OCI-LY7 (cell line): Measurements from ENCODE around the gene MAGI1. TPM values are rescaled to one million over a fixed set of nuclear protein-coding genes. Genes with fewer than 3 reads are reported as not detected.

Source experiments
- BruUV-seq: library from RNA; stranded (reverse); fragments of 400-500 nt; replicated peaks from 2 replicates; lab custom pipeline; 2021; lab: Mats Ljungman, UMichigan
- CTCF ChIA-PET: fragments of 300-600 bp; sonication (Branson Sonifier 250); formaldehyde crosslinking; loops from one replicate; lab custom pipeline; 2022; ENCODE audit warnings: antibody characterized with exemption; ENCODE audit not compliant: unreplicated experiment; lab: Charles Lee
- POLR2A ChIA-PET: fragments of 300-600 bp; sonication (Branson Sonifier 250); formaldehyde crosslinking; loops from one replicate; lab custom pipeline; 2022; ENCODE audit warnings: antibody characterized with exemption; lab: Charles Lee
- DNase-seq: peaks from one replicate; pipeline ENCODE4 v3.0.0-alpha.2; 2015; ENCODE audit warnings: low spot score
- H2AFZ ChIP-seq: fragments of 200-600 bp; sonication (generic), shearing (Covaris generic); 2 replicates; pipeline ENCODE4 v1.6.1; 2014; ENCODE audit warnings: mild to moderate bottlenecking, antibody characterized with exemption, low read length, moderate library complexity
- H3K27ac ChIP-seq: fragments of 200-600 bp; sonication (generic); 2 replicates; pipeline ENCODE4 v1.5.1; 2014; ENCODE audit warnings: mixed run types, low read depth, mild to moderate bottlenecking, moderate library complexity, low read length, inconsistent platforms; ENCODE audit not compliant: poor library complexity, severe bottlenecking
- H3K36me3 ChIP-seq: fragments of 200-600 bp; sonication (generic); 2 replicates; pipeline ENCODE4 v1.6.1; 2014; ENCODE audit warnings: mild to moderate bottlenecking, antibody characterized with exemption, low read length, moderate library complexity, mixed read lengths; ENCODE audit not compliant: insufficient read depth
- H3K4me1 ChIP-seq: fragments of 200-600 bp; sonication (generic); 2 replicates; pipeline ENCODE4 v1.5.1; 2014; ENCODE audit warnings: mild to moderate bottlenecking, low read length; ENCODE audit not compliant: insufficient read depth, poor library complexity, severe bottlenecking
- H3K4me2 ChIP-seq: fragments of 200-600 bp; sonication (generic); 2 replicates; pipeline ENCODE4 v1.6.1; 2014; ENCODE audit warnings: mild to moderate bottlenecking, low read length
- H3K4me3 ChIP-seq: fragments of 200-600 bp; sonication (generic); 2 replicates; pipeline ENCODE4 v1.5.1; 2014; ENCODE audit warnings: mild to moderate bottlenecking, low read depth, low read length; ENCODE audit not compliant: poor library complexity, severe bottlenecking
- H3K79me2 ChIP-seq: fragments of 200-600 bp; sonication (generic); 2 replicates; pipeline ENCODE4 v1.6.1; 2016; ENCODE audit warnings: low read depth, mild to moderate bottlenecking, low read length, moderate library complexity, mixed read lengths; ENCODE audit not compliant: insufficient read depth
- H3K9me2 ChIP-seq: fragments of 200-600 bp; sonication (generic); 2 replicates; pipeline ENCODE4 v1.6.1; 2016; ENCODE audit warnings: mild to moderate bottlenecking, low read length, mixed read lengths; ENCODE audit not compliant: insufficient read depth
- H3K9me3 ChIP-seq: fragments of 200-600 bp; sonication (generic); 2 replicates; pipeline ENCODE4 v1.6.1; 2014; ENCODE audit warnings: mild to moderate bottlenecking, mixed run types, low read length, mixed read lengths
- H4K20me1 ChIP-seq: fragments of 200-600 bp; sonication (generic); 2 replicates; pipeline ENCODE4 v1.6.1; 2014; ENCODE audit warnings: mild to moderate bottlenecking, antibody characterized with exemption, low read length, moderate library complexity, mixed read lengths; ENCODE audit not compliant: insufficient read depth
- CTCF ChIP-seq: fragments of 200-600 bp; sonication (generic); conservative IDR thresholded peaks from 2 replicates; pipeline ENCODE4 v1.5.1; 2014; ENCODE audit warnings: mild to moderate bottlenecking, antibody characterized with exemption, low read length, moderate library complexity, mixed read lengths
- EZH2phosphoT487 ChIP-seq: fragments of 200-600 bp; sonication (generic); IDR thresholded peaks from 2 replicates; pipeline ENCODE4 v1.6.1; 2018; ENCODE audit warnings: low read depth, borderline replicate concordance, mild to moderate bottlenecking, mixed run types, antibody characterized with exemption, low read length, moderate library complexity, mixed read lengths
- intact Hi-C: fragments of 100-400 bp; cut with micrococcal nuclease; formaldehyde crosslinking; loops from one replicate; pipeline ENCODE4 v1.10.0; 2022; ENCODE audit not compliant: unreplicated experiment
- total RNA-seq, 2 experiments: library from RNA; depleted of rRNA in 1 of 2; stranded (reverse); fragments of >200 nt in 1 of 2; shearing (Covaris generic) in 1 of 2; gene quantifications; 2 replicates each; pipeline ENCODE4 v1.2.3, GENCODE V29; 2014 to 2022

The MAGI1 gene
- total RNA-seq, 2 experiments from 2014 or later, result 0.63 to 2.5 TPM

GRCh38 chr3:65783117-65783516 lies 255.6 kb downstream of the MAGI1 start:
- intact Hi-C loops, result no loop called here
- Histone ChIP-seq H3K36me3 (no peaks in the 10 kb centered on the region), H3K4me1 (no peaks in the 10 kb centered on the region), H4K20me1 (no peaks in the 10 kb centered on the region), H3K4me3 (no peak overlapping the region), H3K27ac (no peak overlapping the region), H3K9me3 (no peaks in the 10 kb centered on the region), H3K4me2 (no peak overlapping the region), H3K9me2 (no peaks in the 10 kb centered on the region), H3K79me2 (no peaks in the 10 kb centered on the region), H2AFZ (no peak overlapping the region)
- no peak for DNase-seq
- no TSS peak for BruUV-seq
- ChIA-PET POLR2A (interaction anchor here (0.7 to 1.5 kb wide), 2 partner anchors 9 to 788 kb away, joined by 3 to 5 read pairs; no protein-coding TSS in a partner anchor), CTCF (no interaction called here)
- no peak for TF ChIP-seq EZH2phosphoT487
- no peak for TF ChIP-seq CTCF

- no peak for TF ChIP-seq CTCF
- no peak for TF ChIP-seq EZH2phosphoT487
- Histone ChIP-seq H3K79me2 (no peaks in the 10 kb centered on the region), H3K27ac (no peak overlapping the region), H2AFZ (no peak overlapping the region), H3K36me3 (no peaks in the 10 kb centered on the region), H4K20me1 (no peaks in the 10 kb centered on the region), H3K4me3 (no peak overlapping the region), H3K4me1 (no peaks in the 10 kb centered on the region), H3K9me3 (no peaks in the 10 kb centered on the region), H3K9me2 (no peaks in the 10 kb centered on the region), H3K4me2 (no peak overlapping the region)
- ChIA-PET CTCF (no interaction called here), POLR2A (no interaction called here)
- intact Hi-C loops, result no loop called here
- no peak for DNase-seq
- BruUV-seq, result no TSS peak
Observed at GRCh38 chr3:65781594-65781993, 257.1 kb downstream of the MAGI1 start.

GRCh38 chr3:65779390-65779789 lies 259.3 kb downstream of the MAGI1 start:
- Histone ChIP-seq H2AFZ (no peak overlapping the region), H3K4me1 (no peaks in the 10 kb centered on the region), H3K27ac (no peak overlapping the region), H3K36me3 (no peaks in the 10 kb centered on the region), H3K4me3 (no peak overlapping the region), H3K9me3 (no peaks in the 10 kb centered on the region), H3K79me2 (no peaks in the 10 kb centered on the region), H3K4me2 (no peak overlapping the region), H3K9me2 (no peaks in the 10 kb centered on the region), H4K20me1 (no peaks in the 10 kb centered on the region)
- no peak for DNase-seq
- ChIA-PET POLR2A (no interaction called here), CTCF (no interaction called here)
- intact Hi-C loops, result no loop called here
- BruUV-seq, result no TSS peak
- TF ChIP-seq EZH2phosphoT487, result no peak
- no peak for TF ChIP-seq CTCF
